ENCODE results near the gene TWIST2.

The TWIST2 gene

GRCh38 chr2:238821391-238821790, 26.5 kb upstream of the TWIST2 start:
- H3K27ac ChIP-seq (replicated peaks) = no peak overlapping the region
- DNase-seq (ENCODE audit: low read depth in 1 of 2, low spot score in 1 of 2) = no peak

GRCh38 chr2:238821944-238822670, 25.8 kb upstream of the TWIST2 start:
- H3K27me3 ChIP-seq (ENCODE audit: insufficient read depth, poor library complexity, severe bottlenecking) = no peaks in the 10 kb centered on the region
- DNase-seq (ENCODE audit: low read depth in 1 of 2, low spot score in 1 of 2) = no peak
- no peak overlapping the region for H3K4me3 ChIP-seq (replicated peaks; ENCODE audit: insufficient read depth, low read length)
- H3K27ac ChIP-seq (replicated peaks) = no peak overlapping the region
- TF ChIP-seq REST (IDR thresholded peaks at IDR 0.05; ENCODE audit: insufficient replicate concordance, low read depth) (no peak), CTCF (IDR thresholded peaks at IDR 0.05; ENCODE audit: insufficient read depth, low read length) (no peak), GABPA (IDR thresholded peaks at IDR 0.05; ENCODE audit: low read depth) (no peak), POLR2AphosphoS5 (IDR thresholded peaks at IDR 0.05; ENCODE audit: low read depth) (no peak), SPI1 (IDR thresholded peaks at IDR 0.05; ENCODE audit: borderline replicate concordance, low read depth) (no peak)

More at GRCh38 chr2:238821391-238821790, 26.5 kb upstream of the TWIST2 start:
- Histone ChIP-seq H3K27me3 (ENCODE audit: insufficient read depth, poor library complexity, severe bottlenecking) (no peaks in the 10 kb centered on the region), H3K4me3 (replicated peaks; ENCODE audit: insufficient read depth, low read length) (no peak overlapping the region)
- TF ChIP-seq REST (IDR thresholded peaks at IDR 0.05; ENCODE audit: insufficient replicate concordance, low read depth) (no peak), GABPA (IDR thresholded peaks at IDR 0.05; ENCODE audit: low read depth) (no peak), POLR2AphosphoS5 (IDR thresholded peaks at IDR 0.05; ENCODE audit: low read depth) (no peak), SPI1 (IDR thresholded peaks at IDR 0.05; ENCODE audit: borderline replicate concordance, low read depth) (no peak)

GRCh38 chr2:238822955-238823354, 24.9 kb upstream of the TWIST2 start:
- TF ChIP-seq SPI1 (IDR thresholded peaks at IDR 0.05; ENCODE audit: borderline replicate concordance, low read depth) = no peak
- Histone ChIP-seq H3K27me3 (ENCODE audit: insufficient read depth, poor library complexity, severe bottlenecking) (peaks cover 2% of the 10 kb centered on the region), H3K4me3 (replicated peaks; ENCODE audit: insufficient read depth, low read length) (no peak overlapping the region), H3K27ac (replicated peaks) (no peak overlapping the region)
- no peak for DNase-seq (ENCODE audit: low read depth in 1 of 2, low spot score in 1 of 2)

- no peak for DNase-seq (ENCODE audit: low read depth in 1 of 2, low spot score in 1 of 2)
- Histone ChIP-seq H3K27me3 (ENCODE audit: insufficient read depth, poor library complexity, severe bottlenecking) (peaks cover 2% of the 10 kb centered on the region), H3K27ac (replicated peaks) (no peak overlapping the region)
Observed at GRCh38 chr2:238831177-238831576, 16.7 kb upstream of the TWIST2 start.

More at GRCh38 chr2:238831177-238831576, 16.7 kb upstream of the TWIST2 start:
- TF ChIP-seq GABPA (IDR thresholded peaks at IDR 0.05; ENCODE audit: low read depth) = no peak
- TF ChIP-seq REST (IDR thresholded peaks at IDR 0.05; ENCODE audit: insufficient replicate concordance, low read depth) = no peak
- TF ChIP-seq POLR2AphosphoS5 (IDR thresholded peaks at IDR 0.05; ENCODE audit: low read depth) = no peak
- no peak for TF ChIP-seq CTCF (IDR thresholded peaks at IDR 0.05; ENCODE audit: insufficient read depth, low read length)
- no peak for TF ChIP-seq SPI1 (IDR thresholded peaks at IDR 0.05; ENCODE audit: borderline replicate concordance, low read depth)
- no peak overlapping the region for H3K4me3 ChIP-seq (replicated peaks; ENCODE audit: insufficient read depth, low read length)

Measured in HL-60 (cell line).